NCI-H1105 (cell line): ENCODE results near the gene SF3A2.

Experiments used
- DNase-seq: peaks from one replicate; lab custom pipeline; 2025; lab: John Stamatoyannopoulos, UW

SF3A2 gene

GRCh38 chr19:2226840-2227360 is 9.7 kb upstream of the SF3A2 start:
- no peak for DNase-seq

GRCh38 chr19:2227415-2228156 is 9.0 kb upstream of the SF3A2 start:
- DNase-seq, result no peak

DNA sequence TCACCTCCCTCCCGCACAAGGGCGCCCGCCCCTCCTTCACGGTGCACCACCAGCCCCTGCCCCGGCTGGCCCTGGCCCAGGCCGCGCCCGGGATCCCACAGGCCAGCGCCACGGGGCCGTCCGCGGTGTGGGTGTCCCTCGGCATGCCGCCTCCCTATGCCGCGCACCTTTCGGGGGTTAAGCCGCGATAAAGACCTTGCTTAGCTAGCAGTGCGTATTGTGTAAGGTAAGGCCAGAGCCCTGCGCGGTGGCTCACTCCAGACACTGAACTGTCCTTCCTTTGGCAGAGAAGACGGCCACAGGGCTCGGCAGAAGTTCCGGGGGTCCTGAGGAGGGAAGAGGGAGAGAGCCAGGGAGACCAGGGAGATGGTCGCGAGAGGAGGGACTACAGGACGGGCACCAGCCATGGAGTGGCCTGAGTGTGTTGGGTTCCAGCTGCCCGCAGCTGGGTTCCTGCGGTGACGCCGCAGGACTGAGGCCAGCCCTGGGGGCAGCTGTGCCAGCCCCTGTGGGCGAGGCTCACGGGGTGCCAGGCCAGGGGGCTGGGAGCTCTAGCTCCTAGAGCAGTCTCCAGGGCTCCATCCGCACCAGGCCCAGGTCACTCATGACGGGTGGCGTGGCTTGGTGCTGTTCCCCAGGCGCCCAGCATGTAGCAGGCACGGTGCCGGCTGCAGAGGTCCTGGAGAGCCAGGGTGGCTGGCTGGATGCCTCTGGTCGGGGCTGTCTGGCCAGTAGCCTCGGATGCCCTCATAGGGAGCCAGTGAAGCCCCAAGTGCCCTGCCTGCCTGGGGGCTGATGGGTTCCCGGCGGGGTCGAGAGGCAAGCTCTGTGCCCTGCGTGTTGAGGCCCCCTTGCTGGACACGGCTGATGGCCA is 8.2 kb upstream of the SF3A2 start:
- no peak for DNase-seq

GRCh38 chr19:2229103-2230032 is 7.3 kb upstream of the SF3A2 start:
- DNase-seq, result no peak

GRCh38 chr19:2230033-2230531 is 6.5 kb upstream of the SF3A2 start:
- no peak for DNase-seq

DNA sequence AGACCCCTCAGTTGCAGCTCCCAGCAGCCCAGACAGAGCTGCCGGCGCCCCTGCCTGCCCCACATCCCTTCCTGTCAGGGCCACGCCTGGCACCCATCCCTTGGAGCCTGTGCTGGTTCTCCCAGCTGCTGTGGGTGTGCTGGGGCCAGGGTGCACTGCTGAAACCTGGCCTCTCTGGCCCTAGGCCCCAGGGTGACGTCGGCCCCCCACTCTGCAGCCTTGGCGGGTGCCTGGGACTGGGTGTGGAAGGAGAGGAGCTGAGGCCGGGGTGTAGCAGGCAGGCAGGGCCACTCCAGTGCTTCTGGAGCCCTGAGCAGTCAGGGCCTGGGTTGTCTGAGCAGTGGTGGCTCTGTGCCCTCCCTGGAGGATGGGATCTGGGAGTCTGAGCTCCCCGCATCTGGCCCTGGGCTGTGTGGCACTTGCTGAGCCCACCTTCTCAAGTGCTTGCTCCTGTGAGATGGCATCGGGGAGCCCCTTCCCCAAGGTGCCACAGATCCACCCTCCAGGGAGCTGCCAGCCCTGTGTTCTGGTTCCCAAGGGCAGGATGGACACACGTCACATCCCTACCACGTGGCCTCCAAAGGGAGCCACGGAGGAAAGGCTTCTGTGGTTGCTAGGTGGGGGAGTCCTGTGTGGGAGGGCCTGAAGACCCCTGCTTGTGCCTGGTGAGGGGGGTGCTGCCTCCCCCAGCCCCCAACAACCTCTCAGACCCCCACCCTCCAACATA is 5.7 kb upstream of the SF3A2 start:
- DNase-seq, result no peak

GRCh38 chr19:2231621-2232221 is 4.9 kb upstream of the SF3A2 start:
- no peak for DNase-seq

DNA sequence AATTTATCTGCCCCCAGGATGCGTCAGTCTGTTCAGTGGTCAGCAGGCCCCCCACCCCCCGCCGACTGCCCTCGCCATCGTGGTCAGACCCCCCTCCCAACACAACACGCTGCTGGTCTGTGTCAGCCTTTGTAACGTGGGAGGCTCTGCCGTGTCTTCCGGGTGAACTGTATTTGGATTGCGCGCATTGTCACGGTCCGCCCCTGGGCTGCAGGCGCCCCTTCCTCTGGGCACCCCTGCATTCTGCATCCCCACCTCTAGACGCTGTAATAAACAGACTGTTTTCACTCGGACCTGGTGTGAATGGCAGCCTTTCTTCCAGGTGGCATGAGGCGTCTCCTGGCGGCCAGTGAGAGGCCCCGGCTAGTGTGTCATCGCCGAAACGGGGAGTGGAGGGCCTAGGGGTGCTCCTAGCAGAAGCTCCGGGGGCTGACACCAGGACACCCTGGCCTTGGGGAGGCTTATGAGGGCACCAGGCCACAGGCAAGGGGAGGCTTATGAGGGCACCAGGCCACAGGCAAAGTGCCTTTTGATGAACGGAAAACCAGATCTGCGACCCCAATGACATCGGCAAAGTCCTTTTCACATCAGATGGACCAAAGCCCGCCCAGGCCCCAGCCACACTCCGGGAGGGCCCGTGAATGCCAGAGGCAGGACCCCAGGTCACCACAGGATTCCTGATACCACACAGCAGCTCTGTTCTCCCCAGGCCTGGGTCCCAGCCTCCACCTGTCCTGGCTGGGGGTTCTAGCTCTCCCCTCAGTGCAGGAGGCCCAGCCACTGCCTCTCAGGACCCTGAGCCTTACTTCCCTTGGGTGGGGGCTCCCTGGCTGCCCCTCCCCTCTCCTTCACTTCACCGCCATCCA is 4.1 kb upstream of the SF3A2 start:
- DNase-seq, result no peak

DNA sequence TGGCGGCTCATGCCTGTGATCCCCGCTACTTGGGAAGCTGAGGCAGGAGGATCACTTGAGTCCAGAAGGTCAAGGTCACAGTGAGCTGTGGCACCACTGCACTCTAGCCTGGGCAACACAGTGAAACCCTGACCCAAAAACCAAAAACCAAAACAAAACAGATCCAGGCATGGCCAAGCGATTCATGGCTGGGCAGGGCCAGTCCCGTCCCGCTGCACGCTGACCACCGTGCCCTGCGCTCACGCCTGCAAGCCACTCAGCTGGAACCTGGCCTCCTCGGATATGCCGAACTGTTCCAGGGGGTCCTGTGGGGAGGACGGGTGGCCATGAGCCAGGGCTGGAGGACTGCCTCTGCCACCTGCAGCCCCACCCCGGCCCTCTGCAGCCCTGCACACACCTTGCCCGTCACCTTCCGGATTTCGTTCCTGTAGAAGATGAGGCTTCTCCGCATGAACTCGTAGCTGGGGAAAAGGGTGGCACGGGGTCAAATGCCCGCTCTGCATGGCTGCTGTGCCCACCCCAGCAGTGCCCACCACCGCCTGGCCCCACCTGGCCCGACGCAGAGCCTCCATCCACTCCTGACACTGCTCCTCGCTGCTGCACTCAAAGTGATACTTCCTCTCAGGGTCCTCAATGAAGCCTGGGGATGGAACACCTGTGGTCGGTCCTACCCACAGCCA is 2.9 kb upstream of the SF3A2 start:
- no peak for DNase-seq

DNA sequence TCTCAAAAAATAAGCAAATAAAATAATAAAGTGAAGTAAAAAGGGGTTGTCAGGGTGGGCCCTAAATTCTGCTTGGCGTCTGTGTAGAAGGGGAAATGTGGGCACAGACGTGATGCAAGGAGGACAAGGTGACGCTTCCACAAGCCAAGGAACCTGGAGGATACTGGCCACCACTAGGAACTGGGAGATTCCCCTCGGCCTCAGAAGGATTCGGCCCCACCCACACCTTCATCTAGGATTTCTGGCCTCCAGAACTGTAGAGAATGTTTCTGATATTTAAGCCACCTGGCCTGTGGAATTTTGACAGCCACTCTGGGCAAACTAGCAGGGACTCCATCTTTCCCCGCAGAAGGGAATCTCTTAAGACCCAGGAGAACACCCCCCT is 1.6 kb upstream of the SF3A2 start:
- no peak for DNase-seq

DNA sequence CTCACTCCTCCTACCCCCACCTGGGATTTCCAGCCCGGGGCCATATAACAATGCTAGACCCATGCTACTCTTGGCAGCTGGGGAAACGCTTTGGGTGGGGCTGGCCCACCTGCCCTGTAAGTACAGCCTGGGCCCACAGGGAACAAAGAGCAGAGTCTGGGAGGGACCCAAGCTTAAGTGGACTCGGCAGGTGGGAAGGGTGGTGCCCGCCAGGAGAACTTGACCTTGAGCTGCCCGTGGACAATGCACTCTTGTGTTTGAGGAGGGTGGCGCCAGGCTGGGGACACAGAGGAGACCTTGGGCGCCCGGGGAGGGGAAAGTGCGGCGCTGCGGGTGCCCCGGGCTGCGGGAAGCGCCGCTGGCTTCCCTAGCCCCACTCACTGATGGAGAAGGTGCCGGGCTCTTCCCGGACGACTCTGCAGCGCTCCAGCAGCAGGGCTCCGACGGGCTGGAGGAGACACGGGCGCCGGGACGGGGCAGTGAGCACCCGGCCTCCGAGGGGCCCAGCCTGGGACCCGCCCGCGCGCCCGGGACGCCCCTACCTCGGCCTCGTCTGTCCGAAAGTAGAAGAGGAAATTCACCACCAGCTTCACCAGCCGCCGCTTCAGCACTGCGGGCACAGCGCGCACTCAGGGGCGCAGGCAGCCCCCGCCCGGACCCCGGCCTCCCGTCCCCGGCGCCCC is 1.1 kb upstream of the SF3A2 start:
- DNase-seq, result peak; percentile 77

- no peak for DNase-seq
Measured at GRCh38 chr19:2236064-2236313, 635 bp upstream of the SF3A2 start.

- no peak for DNase-seq
Measured at GRCh38 chr19:2237051-2237868, 636 bp downstream of the SF3A2 start.

GRCh38 chr19:2237869-2238153 is 1.2 kb downstream of the SF3A2 start:
- no peak for DNase-seq

GRCh38 chr19:2239173-2239572 is 2.5 kb downstream of the SF3A2 start:
- DNase-seq, result no peak

DNA sequence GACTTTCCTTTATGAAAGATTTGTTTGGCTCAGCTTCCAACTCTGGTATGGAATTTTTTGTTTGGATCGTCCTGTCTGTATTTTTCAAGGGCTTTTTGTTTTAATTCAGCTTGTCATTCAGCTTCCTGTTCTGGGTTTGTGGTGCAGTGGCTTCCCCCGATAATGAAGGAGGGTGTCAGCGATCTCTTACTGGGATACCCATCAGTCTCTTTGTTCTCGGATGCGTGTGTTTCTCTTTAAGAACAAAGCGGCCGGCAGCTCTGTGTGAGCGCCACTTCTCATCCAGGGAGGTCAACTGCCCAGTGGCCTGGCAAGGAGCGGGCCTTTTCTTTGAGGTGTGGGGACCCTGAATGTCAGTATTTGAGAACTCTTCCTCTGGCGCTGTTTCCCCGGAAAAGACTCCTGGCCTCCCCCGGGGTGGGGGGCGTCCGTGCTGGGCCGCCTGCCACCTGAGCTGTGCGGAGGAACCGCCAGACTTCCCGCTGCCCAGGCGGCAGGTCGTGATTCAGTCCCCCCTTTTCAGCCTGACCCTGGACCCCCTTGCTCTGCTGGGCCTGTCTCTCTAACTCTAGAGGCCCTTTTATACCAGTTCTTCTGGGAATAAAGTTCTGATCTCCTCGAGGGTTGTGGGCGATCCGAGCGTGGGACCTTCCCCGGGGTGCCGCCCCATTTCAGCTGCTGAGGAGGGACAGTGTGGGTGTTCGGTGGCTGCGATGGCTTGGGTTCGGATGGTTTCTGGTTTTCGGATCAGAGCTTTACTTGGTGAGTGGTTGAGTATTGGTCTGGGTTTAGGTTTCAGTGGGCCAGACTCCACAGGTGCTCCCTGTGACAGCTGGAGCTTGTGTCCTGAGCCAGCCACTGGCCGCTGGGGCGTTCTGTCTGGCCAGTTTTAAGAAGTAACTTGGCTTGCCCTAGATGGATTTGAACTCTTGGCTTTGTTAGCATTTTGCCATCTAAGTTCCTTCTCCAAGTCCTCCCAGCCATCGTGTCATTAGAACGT is 3.4 kb downstream of the SF3A2 start:
- no peak for DNase-seq
